ENCODE measurements around the gene ARHGEF10L.

The ARHGEF10L gene

DNA sequence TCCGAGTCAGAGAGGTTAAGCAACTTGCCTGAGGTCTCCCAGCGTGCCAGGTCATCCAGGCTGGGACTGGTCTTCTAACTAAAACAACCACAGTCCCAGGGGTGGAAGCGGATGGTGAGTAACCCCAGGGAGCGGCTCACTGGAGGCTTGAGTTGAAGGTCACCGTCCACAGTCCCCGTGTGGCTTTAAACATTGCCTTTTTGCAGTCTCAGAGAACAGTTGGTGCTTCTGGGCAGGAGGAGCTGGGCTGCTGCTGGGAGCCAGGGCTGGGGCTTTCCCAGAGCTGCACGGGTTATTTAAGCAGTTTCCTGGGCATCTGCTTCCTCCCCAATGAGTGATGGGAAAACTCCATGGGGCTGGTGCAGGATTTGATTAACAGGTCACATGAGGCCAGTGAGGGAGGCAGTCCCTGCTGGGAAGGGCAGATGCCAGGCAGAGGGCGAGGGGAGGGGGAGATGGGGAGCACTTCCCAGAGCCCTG, 12.3 kb downstream of the ARHGEF10L start:
- DNase-seq: no peak

DNA sequence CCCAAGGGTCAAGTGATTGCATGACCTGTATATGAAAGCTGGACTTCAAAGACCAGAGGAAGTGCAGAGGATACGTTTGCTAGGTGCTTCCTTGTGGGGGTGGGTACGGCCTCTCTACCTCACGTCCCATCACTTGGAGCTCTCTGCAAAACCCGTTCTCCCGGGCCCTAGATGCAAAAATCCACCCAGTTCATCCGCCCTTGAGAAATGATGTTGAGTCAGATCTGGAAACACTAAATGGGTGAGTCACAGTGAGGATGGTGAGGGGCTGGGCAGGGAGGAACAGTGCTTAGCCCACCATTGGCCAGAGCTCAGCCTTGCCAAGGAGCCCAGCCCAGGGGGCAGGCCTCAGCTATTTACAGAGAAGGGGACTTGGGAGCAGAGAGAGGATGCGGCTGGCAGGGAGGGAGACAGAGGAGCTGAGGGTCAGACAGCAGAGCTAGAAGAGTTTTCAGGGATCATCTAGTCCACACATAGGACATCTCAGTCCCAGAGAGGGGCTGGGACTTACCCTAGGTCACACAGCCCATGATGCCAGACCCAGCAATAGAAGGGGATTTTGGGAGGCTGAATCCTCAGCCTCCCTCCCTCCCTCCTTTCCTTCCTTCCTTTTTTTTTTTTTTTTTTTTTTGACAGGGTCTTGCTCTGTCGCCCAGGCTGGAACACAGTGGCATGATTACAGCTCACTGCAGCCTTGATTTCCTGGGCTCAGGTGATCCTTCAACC, 14.6 kb downstream of the ARHGEF10L start:
- DNase-seq: no peak

DNA sequence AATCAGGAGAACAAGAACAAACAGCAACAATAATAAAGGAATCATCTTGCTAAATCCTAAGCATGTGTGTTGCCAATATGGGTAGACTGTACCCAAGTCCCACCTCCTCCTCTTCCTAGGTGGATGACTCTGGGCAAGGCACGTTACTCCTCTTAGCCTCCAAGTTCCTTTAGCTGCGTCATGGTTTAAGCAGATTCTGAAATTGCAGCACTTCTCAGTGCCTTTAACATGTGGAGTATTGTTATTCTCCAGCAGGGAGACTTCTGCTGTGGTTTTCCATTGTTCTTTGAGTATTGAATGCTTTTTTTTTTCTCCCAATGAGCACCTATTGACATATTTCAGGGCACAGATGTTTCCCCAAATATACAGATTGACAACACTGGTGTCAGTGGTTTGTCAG, 15.5 kb downstream of the ARHGEF10L start:
- no peak for DNase-seq

DNA sequence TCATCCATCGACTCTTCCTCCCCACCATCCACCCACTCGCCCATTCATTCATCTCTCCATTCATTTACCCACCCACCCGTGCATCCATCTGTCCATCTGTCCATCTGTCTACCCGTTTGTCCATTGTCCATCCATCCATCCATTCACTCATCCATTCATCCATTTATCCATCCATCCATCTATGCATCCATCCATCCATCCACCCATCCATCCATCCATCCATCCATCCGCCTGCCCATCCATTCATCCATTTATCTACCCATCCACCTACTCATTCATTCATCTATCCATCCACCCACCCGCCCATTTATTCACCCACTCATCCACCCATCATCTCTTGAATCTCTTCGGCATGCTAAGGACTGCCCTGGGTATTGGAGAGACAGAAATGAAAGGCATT, 18.5 kb downstream of the ARHGEF10L start:
- DNase-seq: no peak

DNA sequence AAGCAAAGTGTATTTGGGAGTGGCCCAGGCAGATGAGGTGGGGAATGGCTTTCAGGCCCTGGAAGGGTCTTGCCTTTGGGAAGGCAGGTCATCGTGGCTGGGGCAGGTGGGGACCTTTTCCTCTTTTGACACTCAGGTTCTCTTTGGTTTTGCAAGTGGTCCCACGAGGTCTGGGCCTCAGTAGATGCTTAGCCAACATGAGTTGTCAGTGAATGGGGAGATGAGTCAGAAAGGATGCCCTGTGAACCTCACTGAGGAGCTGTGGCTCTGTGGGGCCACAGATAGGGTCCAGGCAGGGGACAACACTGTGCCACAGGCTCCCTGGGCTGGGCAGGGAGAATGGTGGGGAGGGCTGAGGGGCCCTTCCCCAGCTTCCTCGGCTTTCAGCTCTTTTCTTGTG, 19.0 kb downstream of the ARHGEF10L start:
- DNase-seq: no peak

DNA sequence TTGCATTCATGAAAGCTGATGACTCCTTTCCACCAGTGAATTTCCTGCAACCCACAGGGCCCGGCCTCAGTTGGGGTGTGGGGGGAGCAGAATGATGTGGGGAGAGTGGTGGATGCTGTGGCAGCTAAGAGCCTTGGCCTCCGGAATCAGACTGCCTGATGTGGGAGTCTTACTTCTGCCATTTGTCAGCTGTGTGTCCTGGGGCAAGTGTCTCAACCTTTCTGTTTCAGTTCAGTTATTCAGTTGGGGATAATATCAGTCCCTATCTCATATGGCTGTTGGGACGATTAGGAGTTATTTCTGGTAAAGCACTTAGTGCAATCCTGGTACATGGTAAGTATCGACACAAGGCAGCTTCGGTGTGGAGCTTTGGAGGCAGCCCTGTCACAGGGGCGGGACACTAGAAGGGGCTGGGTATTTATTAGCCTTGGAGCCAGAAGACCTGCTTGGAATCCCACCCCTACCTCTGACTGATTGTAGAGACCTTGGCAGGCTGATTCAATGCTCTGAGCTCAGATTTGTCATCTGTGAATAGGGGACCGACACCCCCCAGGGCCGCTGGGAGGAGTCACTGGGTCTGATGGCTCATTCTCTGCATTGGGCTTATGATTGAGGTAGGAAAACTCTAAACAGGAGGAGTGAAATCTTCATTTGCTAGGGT, 19.6 kb downstream of the ARHGEF10L start:
- DNase-seq: no peak

DNA sequence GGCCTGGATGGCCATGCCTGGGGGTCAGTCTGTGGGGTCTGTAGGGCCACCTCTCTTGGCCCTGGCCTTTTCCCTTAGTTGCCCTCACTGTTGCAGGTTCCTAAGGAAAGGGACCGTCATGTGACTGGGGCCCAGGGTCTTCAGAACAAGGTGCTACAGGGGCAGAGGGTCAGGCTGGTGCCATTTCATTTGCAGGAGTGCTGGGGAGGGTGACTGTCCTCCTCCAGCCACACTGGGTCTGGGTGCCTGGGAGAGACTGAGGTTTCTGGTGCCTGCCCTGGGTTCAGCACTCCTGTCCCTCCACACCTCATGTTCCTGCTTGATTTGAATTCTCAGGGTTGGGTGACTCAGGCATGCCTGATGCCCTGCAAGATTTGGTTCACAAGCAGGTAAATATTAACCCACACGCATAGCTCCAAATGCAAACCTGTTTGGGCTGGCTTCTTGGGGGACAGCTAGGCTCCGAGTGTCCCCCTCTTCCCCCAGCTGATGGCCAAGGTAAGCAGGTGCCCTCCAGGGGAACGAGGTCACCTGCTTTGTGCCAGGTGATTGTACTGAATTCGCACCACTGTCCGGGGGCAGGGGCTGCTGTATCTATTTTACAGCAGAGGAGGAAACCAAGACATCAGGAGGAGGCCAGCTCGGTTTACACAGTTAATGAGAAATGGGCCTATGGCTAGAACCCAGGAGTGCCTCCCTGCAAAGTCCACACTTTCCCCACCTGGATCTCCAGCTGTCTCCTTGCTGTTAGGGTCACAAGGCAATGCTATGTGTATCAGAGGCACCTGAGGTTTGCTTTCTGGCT, 20.3 kb downstream of the ARHGEF10L start:
- DNase-seq: no peak

DNA sequence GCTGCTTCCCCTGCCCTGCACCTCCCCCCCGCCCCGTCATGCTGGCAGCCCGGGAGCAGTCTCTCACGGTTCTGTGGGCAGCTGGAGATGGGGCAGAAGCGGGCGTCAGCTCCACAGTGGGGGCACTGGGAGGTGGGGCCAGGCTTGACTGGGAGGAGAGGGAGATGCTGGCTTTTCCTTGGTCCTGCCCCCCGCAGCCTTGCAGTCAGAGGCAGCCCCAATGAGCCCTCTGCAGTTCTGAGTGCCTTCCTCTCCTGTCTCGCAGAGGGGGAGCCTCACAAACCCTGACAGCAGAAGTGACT, 21.7 kb downstream of the ARHGEF10L start:
- DNase-seq: no peak

DNA sequence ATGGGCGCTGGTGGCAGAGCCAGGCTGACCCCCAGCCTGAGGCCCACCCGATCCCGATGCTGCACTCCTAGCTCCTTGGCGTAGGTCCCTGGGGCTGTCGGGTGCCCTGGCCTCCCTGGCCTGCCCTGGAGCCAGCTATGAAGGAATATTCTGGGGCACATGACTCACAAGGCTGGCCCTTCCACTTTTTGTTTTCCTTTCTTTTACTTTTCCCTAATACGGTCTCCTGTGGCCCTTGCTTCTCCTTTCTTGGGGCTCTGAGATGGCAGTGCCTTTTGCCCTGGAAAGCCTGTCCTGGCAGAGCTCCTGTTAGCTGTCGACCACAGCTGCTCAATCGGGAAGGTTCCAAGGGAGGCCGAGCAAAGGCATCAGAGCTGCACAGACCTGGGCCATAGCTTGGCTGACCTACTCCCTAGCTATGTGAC, 22.1 kb downstream of the ARHGEF10L start:
- DNase-seq: no peak

DNA sequence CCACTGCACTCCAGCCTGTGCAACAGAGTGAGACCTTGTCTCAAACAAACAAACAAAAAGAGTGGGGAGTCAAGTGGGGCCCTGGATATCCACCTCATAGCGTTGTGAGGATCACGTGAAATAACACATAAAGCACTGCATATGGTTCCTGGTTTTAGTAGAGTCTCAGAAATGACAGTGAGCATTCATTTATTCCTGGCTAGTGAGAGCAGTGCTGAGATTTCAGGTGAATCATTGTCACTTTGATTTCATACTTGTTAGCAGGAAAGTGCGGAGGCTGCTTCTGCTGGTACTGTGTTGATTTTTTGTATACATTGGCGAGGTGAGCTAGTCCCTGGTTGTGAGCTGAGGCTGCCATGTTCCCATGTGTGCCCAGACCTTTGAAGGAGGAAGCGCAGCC, 22.9 kb downstream of the ARHGEF10L start:
- DNase-seq: no peak

DNA sequence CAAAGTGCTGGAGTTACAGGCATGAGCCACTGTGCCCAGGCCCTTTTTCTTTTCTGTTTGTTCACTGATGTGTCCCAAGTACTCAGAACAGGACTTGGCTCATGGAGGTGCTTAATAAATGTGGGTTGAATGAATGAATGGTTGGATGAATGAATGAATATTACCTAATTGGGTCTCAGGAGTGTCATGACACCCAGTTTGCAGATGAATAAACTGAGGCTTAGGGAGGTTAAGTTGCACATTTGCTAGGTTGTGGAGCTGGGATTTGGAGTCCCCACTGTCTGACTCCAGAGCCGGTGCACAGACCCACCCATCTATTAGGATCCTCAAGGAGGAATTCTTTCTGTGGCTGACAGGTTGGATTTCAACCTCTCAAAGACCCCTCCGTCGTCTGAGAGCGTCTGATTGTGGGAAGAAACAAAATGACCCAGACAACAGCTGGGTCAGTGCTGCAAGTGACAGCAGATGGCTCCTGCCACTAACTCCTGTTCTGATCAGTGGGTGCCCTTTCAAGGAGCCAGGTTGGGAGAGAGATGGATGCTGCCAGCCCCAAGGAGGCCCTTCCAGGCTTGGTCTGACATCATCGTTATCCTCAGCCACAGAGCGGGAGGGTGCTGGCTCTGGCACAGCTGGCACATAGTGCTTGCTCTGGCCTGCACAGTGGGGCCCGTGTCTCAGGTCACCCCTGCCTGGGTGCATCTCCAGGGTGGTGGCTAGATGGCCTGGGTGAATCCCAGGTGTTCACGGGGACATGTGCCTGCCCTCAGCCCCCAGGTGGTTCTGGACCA, 24.2 kb downstream of the ARHGEF10L start:
- DNase-seq: no peak

DNA sequence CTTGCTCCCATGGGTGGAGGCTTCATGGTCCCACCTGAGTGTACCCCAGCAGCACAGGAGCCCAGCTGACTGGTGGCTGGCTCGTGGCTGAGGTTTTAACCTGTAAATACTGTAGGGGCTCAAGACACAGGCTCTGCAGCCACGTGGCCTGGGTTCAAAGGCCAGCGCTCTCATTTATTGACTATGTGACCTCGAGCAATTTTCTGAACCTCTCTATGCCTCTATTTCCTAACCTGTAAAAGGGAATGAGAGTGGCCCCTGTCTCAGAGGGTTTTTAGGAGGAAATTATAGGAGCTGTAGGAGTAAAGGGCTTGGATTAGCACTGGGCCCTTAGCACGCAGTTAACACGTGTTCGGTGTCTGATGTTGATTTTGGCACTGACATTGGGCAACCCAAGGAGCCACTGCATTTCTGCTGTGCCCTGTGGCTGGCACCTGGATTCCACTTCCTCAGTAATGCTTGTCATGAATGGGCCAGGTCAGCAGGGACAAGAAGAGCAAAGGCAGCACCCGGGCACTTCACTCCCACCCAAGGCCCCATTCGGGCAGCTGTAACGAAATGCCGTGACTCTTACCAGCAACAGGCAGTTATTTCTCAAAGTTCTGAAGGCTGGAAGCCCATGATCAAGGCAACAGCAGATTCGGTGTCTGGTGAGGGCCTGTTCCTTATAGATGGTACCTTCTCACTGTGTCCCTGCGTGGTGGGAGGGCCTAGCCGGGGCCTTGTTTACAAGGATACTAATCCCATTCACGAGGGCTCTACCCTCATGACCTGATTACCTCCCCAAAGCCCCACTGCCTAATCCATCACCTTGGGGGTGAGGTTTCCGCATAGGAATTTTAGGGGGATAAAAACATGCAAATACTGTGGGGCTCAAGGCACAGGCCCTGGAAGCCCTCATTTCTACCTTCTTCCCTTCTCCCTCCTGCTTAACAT, 25.2 kb downstream of the ARHGEF10L start:
- DNase-seq: no peak

DNA sequence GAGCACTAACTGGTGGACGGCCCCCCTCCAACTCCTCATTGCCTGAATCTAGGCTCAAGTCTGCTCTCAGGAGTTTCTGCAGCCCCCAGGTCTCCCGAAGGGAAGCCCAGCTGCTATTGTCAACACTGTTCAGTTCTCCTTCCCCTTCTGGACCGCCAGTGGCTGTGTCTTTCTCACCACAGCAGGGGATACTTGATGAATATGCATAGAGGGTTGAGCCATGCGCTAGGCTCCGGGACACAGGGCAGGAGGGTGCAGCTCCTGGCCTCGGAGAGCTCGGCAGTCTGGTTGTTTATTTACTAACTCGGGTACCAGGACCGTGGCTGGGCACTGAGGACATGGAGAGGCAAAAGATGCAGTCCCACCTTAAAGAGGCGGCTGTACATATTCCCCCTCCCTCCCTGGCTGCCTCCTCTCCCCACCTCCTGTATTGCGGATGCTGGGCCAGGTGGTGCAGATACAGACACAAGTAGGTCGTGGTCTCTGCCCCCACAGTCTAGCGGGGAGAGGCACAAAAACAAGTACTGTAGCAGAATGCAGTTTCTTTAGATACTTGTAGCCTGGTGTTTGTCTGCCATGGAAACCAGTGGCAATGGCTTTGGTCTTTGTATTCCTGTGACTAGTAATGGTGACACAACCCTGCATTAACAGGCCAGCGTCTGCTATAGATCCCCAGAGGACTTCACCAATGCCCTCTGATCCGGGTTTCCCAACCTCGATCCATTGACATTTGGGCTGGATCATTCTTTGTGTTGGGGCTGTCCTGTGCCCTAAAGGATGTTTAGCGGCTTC, 26.2 kb downstream of the ARHGEF10L start:
- DNase-seq: peak; percentile 32

DNA sequence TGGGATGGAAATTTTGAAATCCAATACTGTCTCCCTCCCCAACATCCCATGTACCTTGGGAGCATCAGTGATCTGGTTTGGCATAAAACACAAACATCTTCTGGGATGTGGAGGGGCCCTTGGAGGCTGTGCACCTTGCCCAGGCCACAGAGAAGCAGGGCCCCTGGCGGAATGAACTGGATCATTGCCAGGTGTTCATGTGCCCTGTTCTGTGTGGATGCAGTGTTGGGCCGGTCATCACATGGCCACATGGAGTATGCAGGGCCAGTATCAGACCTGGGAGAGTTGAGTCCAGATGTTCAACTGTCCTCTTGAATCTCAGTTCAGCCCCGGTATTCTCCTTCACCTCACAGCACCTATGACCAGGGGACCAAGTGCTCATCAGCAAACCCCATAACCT, 26.9 kb downstream of the ARHGEF10L start:
- no peak for DNase-seq

DNA sequence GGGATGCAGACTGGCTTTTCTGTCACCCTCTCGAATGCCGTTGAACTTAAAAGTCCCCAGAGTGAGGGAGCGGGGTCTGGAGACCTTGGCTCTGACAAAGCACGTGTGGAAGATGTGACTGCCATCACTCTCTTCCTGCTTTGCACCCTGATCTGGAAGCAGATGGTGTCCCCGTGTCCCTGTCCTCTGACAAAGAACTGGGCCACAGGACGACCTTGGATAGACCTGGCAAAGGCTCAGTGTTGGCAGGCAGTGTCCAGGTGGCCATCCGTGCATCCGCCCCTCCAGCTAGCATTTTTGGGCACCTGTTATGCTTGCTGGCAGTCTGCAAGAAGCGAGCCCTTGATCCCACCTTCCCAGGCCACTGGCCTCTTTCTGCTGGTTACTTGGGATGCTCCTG, 27.4 kb downstream of the ARHGEF10L start:
- DNase-seq: no peak

DNA sequence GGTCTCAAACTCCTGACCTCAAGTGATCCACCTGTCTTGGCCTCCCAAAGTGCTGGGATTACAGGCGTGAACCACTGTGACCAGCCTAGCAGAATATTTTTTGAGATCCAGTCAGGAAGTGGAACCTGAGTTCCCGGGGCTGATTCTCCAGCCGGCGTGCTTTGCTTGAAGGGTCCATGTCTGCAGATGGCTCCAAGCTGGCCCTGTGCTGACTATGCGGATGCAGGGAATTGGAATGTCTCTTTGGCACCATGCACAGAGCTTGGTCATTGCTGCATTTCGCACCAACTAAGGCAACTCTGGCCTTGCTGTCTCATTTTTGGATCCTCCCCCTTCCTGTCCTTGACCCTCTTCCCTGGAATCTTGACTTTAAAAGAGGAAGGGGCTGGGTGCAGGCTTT, 28.1 kb downstream of the ARHGEF10L start:
- DNase-seq: no peak

DNA sequence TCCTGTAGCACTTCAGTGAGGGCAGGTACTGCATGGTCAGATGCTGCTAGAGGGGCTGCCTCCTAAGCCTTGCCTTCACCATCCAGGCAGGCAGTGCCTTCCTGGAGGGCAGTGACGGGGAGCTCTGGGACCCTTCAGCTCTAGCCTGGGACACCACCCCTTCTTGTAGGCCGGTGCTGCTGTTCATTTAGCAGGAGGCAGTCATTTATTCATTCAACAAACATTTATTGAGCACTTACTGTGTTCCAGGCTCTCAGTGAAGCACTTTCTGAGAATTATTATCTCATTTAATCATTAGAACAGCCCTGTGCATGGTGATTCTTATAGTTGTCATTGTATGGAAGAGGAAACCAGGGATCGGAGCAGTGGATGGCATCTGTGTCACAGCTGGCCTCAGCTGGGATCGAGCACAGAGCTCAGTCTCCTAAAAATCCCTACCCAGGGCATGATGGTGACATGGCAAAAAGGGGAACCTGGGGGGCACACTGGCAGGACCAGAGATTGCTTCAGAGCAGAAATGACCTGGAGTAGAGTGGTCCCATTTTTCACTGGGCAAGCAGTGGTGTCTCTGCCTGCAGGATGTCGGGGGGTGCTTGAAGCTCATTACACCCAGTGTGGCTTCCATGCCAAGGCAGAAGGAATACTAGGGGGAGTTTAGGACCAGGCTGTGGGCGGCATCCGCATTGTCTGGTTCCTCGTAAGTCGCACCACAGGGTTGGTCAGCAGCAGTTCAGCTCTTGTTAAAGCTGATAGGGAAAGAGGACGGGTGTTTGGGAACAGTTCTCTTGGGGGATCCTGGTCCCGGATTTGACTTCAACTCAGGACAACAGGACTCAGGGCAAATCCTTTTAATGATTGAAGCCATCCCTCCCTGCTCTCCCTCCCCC, 28.8 kb downstream of the ARHGEF10L start:
- no peak for DNase-seq

DNA sequence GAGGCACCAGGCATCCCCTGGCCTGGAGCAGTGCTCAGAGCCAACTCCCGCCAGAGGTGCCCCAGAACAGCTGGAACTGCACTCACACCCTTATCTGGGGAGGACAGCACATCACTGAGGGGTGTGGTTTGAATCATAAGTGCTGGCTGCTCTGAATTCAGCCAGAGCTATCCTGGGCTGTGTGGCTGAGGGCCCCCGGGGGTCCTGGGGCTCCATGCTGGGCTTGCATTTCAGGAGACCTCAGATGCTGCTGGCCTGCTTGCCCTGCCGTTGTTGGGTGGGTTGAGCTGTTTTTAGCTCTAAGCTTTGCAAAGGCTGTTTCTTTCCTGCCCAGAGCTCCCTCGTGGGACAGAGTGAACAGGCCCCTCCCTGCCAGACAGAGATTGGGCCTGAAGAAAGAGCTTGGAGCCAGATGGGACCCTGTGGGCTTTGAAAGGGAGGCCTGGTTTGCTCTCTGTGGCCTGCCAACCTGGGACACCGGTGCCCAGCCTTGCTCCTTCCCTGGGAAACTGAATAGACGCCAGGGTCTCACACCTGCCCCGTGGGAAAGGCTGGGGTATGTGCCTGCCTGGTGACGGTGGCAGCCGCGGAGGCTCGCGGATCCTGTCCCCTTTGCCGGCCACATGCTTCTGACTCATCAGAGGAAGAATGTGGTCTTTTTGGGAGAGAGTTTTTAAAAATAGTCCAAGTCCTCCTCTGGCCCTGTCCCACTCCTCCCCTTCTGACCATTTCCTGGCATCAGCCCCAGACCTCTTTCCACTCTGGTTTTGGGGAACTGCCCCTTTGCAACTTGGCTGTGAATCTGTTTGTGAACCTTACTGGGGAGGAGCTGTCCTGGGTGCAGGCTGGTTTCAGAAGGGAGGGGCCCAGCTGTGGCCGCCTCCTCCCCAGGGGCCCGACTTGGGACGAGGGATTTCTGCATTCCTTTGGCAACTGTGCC, 30.0 kb downstream of the ARHGEF10L start:
- DNase-seq: no peak

DNA sequence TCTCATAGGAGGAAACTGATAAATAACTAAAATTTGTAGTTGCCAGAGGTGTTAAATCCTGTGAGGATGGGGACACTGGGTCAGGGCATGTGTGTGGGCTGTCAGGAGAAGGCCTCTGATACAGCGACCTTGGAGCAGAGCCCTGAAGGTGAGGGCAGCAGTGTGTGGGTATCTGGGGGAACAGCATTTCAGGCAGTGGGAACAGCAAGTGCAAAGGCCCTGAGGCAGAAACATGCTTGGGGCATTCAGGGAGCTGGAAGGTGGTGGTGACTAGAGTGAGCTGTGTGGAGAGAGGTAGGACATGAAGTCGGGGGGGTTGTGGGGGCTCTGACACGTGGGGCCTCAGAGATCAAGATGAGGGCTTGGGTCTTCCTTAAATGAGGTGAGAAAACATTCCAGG, 30.7 kb downstream of the ARHGEF10L start:
- no peak for DNase-seq

Data from NCI-H526 treated with DMSO at 0.1 percent for 48 hours (cell line).